Keratinocyte (primary cell): ENCODE measurements around the gene TNFAIP2. TPM values are rescaled to one million over a fixed set of nuclear protein-coding genes. Genes with fewer than 3 reads are reported as not detected.

ENCODE experiments used
- DNase-seq: peaks from one replicate; pipeline ENCODE4 v3.0.0-alpha.2; 2011; ENCODE audit warnings: low read depth, missing footprints, low spot score
- FAIRE-seq: peaks from 2 replicates; lab custom pipeline; 2011; peaks lifted over from hg19 to GRCh38; lab: Jason Lieb, UNC
- H2AFZ ChIP-seq: 2 replicates; pipeline ENCODE4 v1.6.0; 2012; ENCODE audit warnings: low read length, control low read depth, inconsistent platforms; ENCODE audit not compliant: control insufficient read depth
- H3K27ac ChIP-seq: 2 replicates; pipeline ENCODE4 v1.5.1; 2011; ENCODE audit warnings: low read length; ENCODE audit not compliant: control insufficient read depth, insufficient read depth
- H3K27me3 ChIP-seq: 3 replicates; pipeline ENCODE4 v1.6.0; 2011; ENCODE audit warnings: low read length; ENCODE audit not compliant: control insufficient read depth, insufficient read depth; ENCODE audit errors: extremely low read depth
- H3K36me3 ChIP-seq, 2 experiments: 2 replicates in 1 of 2; 3 replicates in 1 of 2; pipeline ENCODE4 v1.5.1; 2011; ENCODE audit warnings: low read length in 2 of 2, mild to moderate bottlenecking in 1 of 2; ENCODE audit not compliant: control insufficient read depth in 2 of 2, insufficient read depth in 2 of 2; ENCODE audit errors: extremely low read depth in 1 of 2
- H3K4me1 ChIP-seq: 3 replicates; pipeline ENCODE4 v1.5.1; 2011; ENCODE audit warnings: low read length; ENCODE audit not compliant: control insufficient read depth, insufficient read depth; ENCODE audit errors: extremely low read depth
- H3K4me2 ChIP-seq: 3 replicates; pipeline ENCODE4 v1.6.0; 2011; ENCODE audit warnings: low read depth, low read length; ENCODE audit not compliant: control insufficient read depth, insufficient read depth; ENCODE audit errors: extremely low read depth
- H3K4me3 ChIP-seq, 3 experiments: fragments of 200-600 bp in 1 of 3; sonication (generic) in 1 of 3; 2 replicates in 2 of 3; 3 replicates in 1 of 3; pipeline ENCODE4 v1.5.1; 2011 to 2016; ENCODE audit warnings: low read length in 3 of 3, mild to moderate bottlenecking in 3 of 3, control low read depth in 2 of 3, inconsistent platforms in 1 of 3, low read depth in 1 of 3, mixed read lengths in 1 of 3, mixed run types in 1 of 3, moderate library complexity in 1 of 3; ENCODE audit not compliant: control insufficient read depth in 2 of 3, insufficient read depth in 2 of 3; ENCODE audit errors: extremely low read depth in 1 of 3
- H3K79me2 ChIP-seq: 2 replicates; pipeline ENCODE4 v1.6.0; 2012; ENCODE audit warnings: low read length; ENCODE audit not compliant: control insufficient read depth, insufficient read depth
- H3K9ac ChIP-seq: 3 replicates; pipeline ENCODE4 v1.6.0; 2011; ENCODE audit warnings: low read length; ENCODE audit not compliant: control insufficient read depth, insufficient read depth; ENCODE audit errors: extremely low read depth
- H3K9me1 ChIP-seq: 3 replicates; pipeline ENCODE4 v1.6.0; 2011; ENCODE audit warnings: low read length; ENCODE audit not compliant: control insufficient read depth, insufficient read depth; ENCODE audit errors: extremely low read depth
- H3K9me3 ChIP-seq: 2 replicates; pipeline ENCODE4 v1.5.1; 2012; ENCODE audit warnings: low read depth, low read length; ENCODE audit not compliant: control insufficient read depth
- H4K20me1 ChIP-seq: 3 replicates; pipeline ENCODE4 v1.6.0; 2011; ENCODE audit warnings: low read length; ENCODE audit not compliant: control insufficient read depth, insufficient read depth; ENCODE audit errors: extremely low read depth
- CTCF ChIP-seq, 3 experiments: IDR thresholded peaks in 1 of 3; conservative IDR thresholded peaks in 1 of 3; optimal IDR thresholded peaks in 1 of 3; 2 replicates in 2 of 3; 3 replicates in 1 of 3; pipeline versions ENCODE3 to v1.5.1; 2011; ENCODE audit warnings: low read length in 3 of 3, mild to moderate bottlenecking in 3 of 3, moderate library complexity in 2 of 3, control low read depth in 1 of 3, inconsistent platforms in 1 of 3; ENCODE audit not compliant: insufficient read depth in 2 of 3; ENCODE audit errors: extremely low read depth in 1 of 3
- EZH2 ChIP-seq: IDR thresholded peaks from one replicate; pipeline ENCODE4 v1.6.1; 2012; ENCODE audit warnings: inconsistent platforms, mild to moderate bottlenecking, low read length, moderate library complexity
- dilution Hi-C: fragments of 300-500 bp; cut with MboI; formaldehyde crosslinking; loops from one replicate; pipeline ENCODE4 v1.7.0; 2020; ENCODE audit warnings: low sequenced_read_pairs; ENCODE audit not compliant: extremely low pct_ligation_motif_present
- polyA plus RNA-seq, 5 experiments: library from polyadenylated mRNA; depleted of rRNA in 3 of 5; stranded (reverse) in 3 of 5; stranded (forward) in 1 of 5; unstranded in 1 of 5; fragments of >200 nt; gene quantifications; 1 replicate in 1 of 5; 2 replicates in 3 of 5; 3 replicates in 1 of 5; pipeline versions ENCODE4 v1.2.1 to v1.2.3, GENCODE V29; 2011 to 2012; ENCODE audit warnings: missing spikeins in 2 of 5, low read depth in 1 of 5, low replicate concordance in 1 of 5

TNFAIP2 gene
- polyA plus RNA-seq, 1 donor (not counting 4 experiments of a cell fraction or from before 2014, with no cell fraction given): 0.71 TPM

- H3K4me1 ChIP-seq: no peaks in the 10 kb centered on the region
- H3K4me2 ChIP-seq: no peak overlapping the region
- no peak overlapping the region for H2AFZ ChIP-seq
- no peaks in the 10 kb centered on the region for H3K9me1 ChIP-seq
- H3K27me3 ChIP-seq: peaks cover 18% of the 10 kb centered on the region
- H3K27ac ChIP-seq: no peak overlapping the region
- no peak overlapping the region for H3K4me3 ChIP-seq
- no peaks in the 10 kb centered on the region for H4K20me1 ChIP-seq
- no peaks in the 10 kb centered on the region for H3K36me3 ChIP-seq
- no peak for FAIRE-seq
- dilution Hi-C loops: no loop called here
- DNase-seq: no peak
- H3K9me3 ChIP-seq: no peaks in the 10 kb centered on the region
- no peak for TF ChIP-seq CTCF (optimal IDR thresholded peaks at IDR 0.05 in 1 of 3, IDR thresholded peaks at IDR 0.05 in 1 of 3, conservative IDR thresholded peaks at IDR 0.05 in 1 of 3; ENCODE audit: extremely low read depth in 1 of 3, insufficient read depth in 2 of 3, low read length in 3 of 3)
- no peak for TF ChIP-seq EZH2
- no peaks in the 10 kb centered on the region for H3K79me2 ChIP-seq
- no peak overlapping the region for H3K9ac ChIP-seq
Observed at GRCh38 chr14:103160321-103161053, 37.2 kb downstream of the TNFAIP2 start.

GRCh38 chr14:103161054-103161397 is 37.8 kb downstream of the TNFAIP2 start:
- no peak overlapping the region for H3K9ac ChIP-seq
- no peak for FAIRE-seq
- H4K20me1 ChIP-seq: no peaks in the 10 kb centered on the region
- no peaks in the 10 kb centered on the region for H3K79me2 ChIP-seq
- no peak overlapping the region for H3K4me3 ChIP-seq
- no peak overlapping the region for H2AFZ ChIP-seq
- H3K4me2 ChIP-seq: no peak overlapping the region
- TF ChIP-seq EZH2 (no peak), CTCF (optimal IDR thresholded peaks at IDR 0.05 in 1 of 3, IDR thresholded peaks at IDR 0.05 in 1 of 3, conservative IDR thresholded peaks at IDR 0.05 in 1 of 3; ENCODE audit: extremely low read depth in 1 of 3, insufficient read depth in 2 of 3, low read length in 3 of 3) (no peak)
- H3K27me3 ChIP-seq: peaks cover 18% of the 10 kb centered on the region
- no peaks in the 10 kb centered on the region for H3K9me3 ChIP-seq
- dilution Hi-C loops: no loop called here
- DNase-seq: no peak
- no peaks in the 10 kb centered on the region for H3K36me3 ChIP-seq
- H3K27ac ChIP-seq: no peak overlapping the region
- no peaks in the 10 kb centered on the region for H3K4me1 ChIP-seq
- no peaks in the 10 kb centered on the region for H3K9me1 ChIP-seq
